ENCODE measurements around the gene PATJ. TPM values are rescaled to one million over a fixed set of nuclear protein-coding genes. Genes with fewer than 3 reads are reported as not detected.

PATJ gene
- total and polyA plus RNA-seq, 2 of the 13 experiments (the other 11 are each of a cell fraction or from before 2014, with no cell fraction given), result 6.2 to 16.8 TPM

- no peak for DNase-seq (ENCODE audit: low spot score)
- TF ChIP-seq ZBTB49 (CRISPR knock-in tag; IDR thresholded peaks at IDR 0.05; ENCODE audit: borderline replicate concordance) (no peak), NONO (IDR thresholded peaks at IDR 0.05) (no peak), NONO (CRISPR knock-in tag; conservative IDR thresholded peaks at IDR 0.05) (no peak), ZNF414 (CRISPR knock-in tag; IDR thresholded peaks at IDR 0.05) (no peak), ATM (IDR thresholded peaks at IDR 0.05; ENCODE audit: borderline replicate concordance) (no peak), DMAP1 (CRISPR knock-in tag; IDR thresholded peaks at IDR 0.05) (no peak), FOXP1 (IDR thresholded peaks at IDR 0.05) (no peak), FOXP1 (CRISPR knock-in tag; IDR thresholded peaks at IDR 0.05) (no peak), CTCF (CRISPR knock-in tag; IDR thresholded peaks at IDR 0.05) (peak; percentile 31; the same call in 1 of the 2 replicates), RAD21 (CRISPR knock-in tag; IDR thresholded peaks at IDR 0.05) (0 out of 2 replicates have a peak, but pooled peaks have one; percentile 10), ARID3A (IDR thresholded peaks at IDR 0.05; ENCODE audit: low read depth, low read length) (no peak), ZNF20 (CRISPR knock-in tag; IDR thresholded peaks at IDR 0.05) (no peak), STAG1 (CRISPR knock-in tag; IDR thresholded peaks at IDR 0.05) (peak; percentile 58), TAF1 (CRISPR knock-in tag; IDR thresholded peaks at IDR 0.05) (no peak), RARG (CRISPR knock-in tag; IDR thresholded peaks at IDR 0.05; ENCODE audit: low read depth) (no peak), RCOR2 (CRISPR knock-in tag; IDR thresholded peaks at IDR 0.05) (no peak), PRDM4 (CRISPR knock-in tag; IDR thresholded peaks at IDR 0.05; ENCODE audit: borderline replicate concordance) (no peak)
These were observed 328.2 kb downstream of the PATJ start for GRCh38 chr1:62070384-62071011.

More at GRCh38 chr1:62070384-62071011, 328.2 kb downstream of the PATJ start:
- in situ Hi-C loops (cut with HindIII; ENCODE audit: extremely low pct_ligation_motif_present, low pct_unique_long_range_greater_than_20kb) (no loop called here), intact Hi-C loops (cut with micrococcal nuclease; ENCODE audit: unreplicated experiment) (loop anchor here (10.0 kb wide), 1 partner anchor 116 kb away; no protein-coding TSS in a partner anchor)
- Histone ChIP-seq H3K4me3 (replicated peaks in 1 of 3; ENCODE audit: insufficient read depth in 1 of 3, low read depth in 2 of 3, low read length in 3 of 3) (no peak overlapping the region), H3K27ac (ENCODE audit: extremely low read length, insufficient read depth, low read length) (no peak overlapping the region), H4K20me1 (ENCODE audit: insufficient read depth, low read length) (no peaks in the 10 kb centered on the region), H3K9ac (ENCODE audit: insufficient read depth, low read depth, low read length) (no peak overlapping the region), H2AFZ (ENCODE audit: low read length) (no peak overlapping the region), H3K27me3 (ENCODE audit: control insufficient read depth in 1 of 2, insufficient read depth in 2 of 2, low read length in 2 of 2) (no peaks in the 10 kb centered on the region), H3K79me2 (ENCODE audit: insufficient read depth, low read length) (no peaks in the 10 kb centered on the region), H3K9me3 (ENCODE audit: low read length) (0 out of 2 replicates have a peak, but pooled peaks cover 5% of the 10 kb centered on the region), H3K4me1 (ENCODE audit: insufficient read depth, low read length) (no peaks in the 10 kb centered on the region), H3K4me2 (ENCODE audit: low read depth, low read length) (no peak overlapping the region), H3K36me3 (replicated peaks in 1 of 2; ENCODE audit: control insufficient read depth in 1 of 2, insufficient read depth in 2 of 2, low read length in 2 of 2) (no peaks in the 10 kb centered on the region; a peak in 1 of 5 replicates)
- FAIRE-seq, result no peak
- WGBS (ENCODE audit: low lambda C conversion rate), result 70% methylated on average over 4 of the region's 4 CpGs
- ChIA-PET POLR2A (no interaction called here), CTCF (ENCODE audit: low intra/inter-chr PET ratio, low total read pairs) (no interaction called here)
- no TSS peak for BruUV-seq (replicated peaks)
- no peak for ATAC-seq
